ENCODE data around the gene EIF3B.
"Not testable (repeated sequence)": the region's sequence is repeated elsewhere in the genome, so short reads cannot be mapped to it uniquely, and the experiment has no call there.

EIF3B gene

GRCh38 chr7:2379161-2379560 lies 24.5 kb downstream of the EIF3B start:
- DNase-seq: no peak

- DNase-seq: no peak
These were observed 25.3 kb downstream of the EIF3B start for GRCh38 chr7:2379821-2380450.

DNA sequence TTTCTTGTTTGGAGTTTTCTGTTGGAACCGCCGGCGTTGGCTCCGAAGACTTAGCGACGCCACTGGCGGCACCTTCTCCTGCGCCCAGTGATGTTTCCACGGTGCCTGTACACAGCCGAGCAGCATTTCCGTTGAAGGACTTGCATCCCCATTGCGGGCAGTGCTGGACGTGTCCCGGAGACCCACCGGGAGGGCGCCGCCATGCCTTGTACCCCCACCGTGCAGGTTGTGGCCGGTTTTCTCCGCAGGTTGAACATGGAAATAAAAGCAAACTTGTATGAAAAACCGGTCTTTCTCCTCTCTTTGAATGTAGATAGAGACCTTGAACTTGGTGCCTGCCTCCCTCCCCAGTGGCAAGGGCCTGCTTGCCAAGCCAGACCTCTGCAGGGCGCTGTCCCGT lies 25.8 kb downstream of the EIF3B start:
- no peak for DNase-seq

DNA sequence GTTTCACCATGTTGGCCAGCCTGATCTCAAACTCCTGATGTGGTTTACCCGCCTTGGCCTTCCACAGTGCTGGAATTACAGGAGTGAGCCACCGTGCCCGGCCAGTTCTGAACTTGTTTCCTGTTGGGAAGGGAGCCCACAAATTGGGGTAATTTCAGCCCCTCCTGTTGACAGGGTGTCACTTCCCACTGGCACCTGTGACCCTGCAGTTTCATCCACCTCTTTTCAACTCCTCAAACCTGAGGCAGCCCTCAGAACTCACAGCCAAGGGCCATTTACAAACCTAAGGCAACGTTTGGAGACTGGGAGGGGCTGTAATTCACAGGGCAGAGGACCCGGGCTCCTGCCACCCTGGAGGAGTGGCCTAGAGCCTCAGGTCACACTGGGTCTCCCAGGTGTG lies 26.6 kb downstream of the EIF3B start:
- no peak for DNase-seq

- no peak for DNase-seq
These were observed 27.4 kb downstream of the EIF3B start for GRCh38 chr7:2381881-2382509.

DNA sequence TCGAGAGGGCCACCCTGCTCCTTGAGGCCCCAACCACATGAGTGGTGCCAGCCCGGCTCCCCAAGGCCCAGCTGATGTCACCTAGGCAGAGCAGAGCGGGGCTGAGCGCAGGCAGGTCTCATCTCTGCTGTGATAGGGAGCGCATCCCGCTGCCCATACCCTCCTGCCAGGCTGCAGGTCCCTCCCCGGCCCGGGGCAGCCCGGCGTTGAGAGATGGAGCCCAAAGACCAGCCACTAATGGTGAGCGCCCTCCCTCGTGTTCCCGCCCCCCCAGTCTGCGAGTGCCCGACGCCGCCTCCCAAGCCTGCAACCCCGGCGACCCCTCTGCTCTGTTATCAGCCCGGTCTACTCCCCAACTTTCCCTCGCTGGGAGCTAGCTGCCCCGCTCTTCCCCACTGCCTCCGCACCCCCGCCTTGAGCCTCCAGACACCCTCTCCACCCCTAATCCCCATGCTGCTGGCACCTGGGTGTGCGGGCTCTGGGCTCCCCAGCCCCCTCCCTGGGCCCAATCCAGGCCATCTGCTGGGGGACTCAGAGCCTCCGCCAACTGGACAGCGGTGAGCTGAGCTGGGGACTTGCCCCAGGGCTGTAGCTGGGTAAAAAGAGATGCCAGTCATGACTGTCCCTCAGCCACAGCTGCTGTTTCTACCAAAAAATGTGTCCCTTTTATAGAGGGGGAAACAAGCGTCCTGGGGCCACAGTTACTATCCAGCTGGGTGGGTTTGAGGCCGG lies 29.1 kb downstream of the EIF3B start:
- no peak for DNase-seq

DNA sequence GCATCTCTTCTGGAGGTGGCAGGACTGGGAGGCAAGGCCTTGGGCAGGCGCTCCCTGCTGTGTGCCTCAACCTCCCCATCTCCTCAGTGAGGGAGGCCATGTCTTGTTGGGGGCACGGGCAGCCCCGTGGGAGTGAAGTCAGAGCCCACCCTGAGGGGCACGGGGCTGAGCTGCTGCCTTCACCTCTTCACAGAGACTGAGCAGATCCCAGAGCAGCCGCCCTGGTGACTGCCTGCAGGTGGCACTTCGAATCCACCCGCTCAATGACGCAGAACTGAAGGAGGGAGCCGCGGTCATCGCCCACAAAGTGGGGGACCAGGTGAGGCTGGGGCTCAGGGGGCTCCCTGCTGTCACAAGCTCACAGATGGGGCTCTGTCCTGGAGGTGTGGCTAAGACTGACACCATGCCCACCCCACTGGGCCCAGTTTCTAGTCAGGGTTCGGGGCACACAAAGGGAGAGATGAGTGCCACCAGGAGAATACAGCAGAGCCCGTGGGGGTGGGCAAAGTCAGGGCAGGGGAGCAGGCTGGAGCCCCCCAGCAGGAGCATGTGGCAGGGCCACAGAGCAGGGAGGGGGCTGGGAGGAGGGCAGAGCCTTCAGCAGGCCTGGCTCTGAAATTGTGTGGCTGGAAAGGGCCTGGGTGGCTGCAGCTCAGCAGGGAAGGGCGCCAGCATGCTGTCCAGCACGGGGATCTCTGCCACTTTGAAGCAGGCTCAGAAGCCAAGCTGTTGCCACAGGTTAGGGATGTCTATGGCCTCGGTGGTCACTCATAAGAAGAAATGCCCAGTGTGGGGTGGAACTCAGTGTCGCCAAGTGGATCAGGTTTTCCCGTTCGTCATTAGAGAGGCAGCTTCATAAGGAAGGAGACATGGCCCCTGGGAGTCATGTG lies 30.0 kb downstream of the EIF3B start:
- no peak for DNase-seq

GRCh38 chr7:2386122-2386521 lies 31.5 kb downstream of the EIF3B start:
- DNase-seq: not testable (repeated sequence)

GRCh38 chr7:2386964-2387669 lies 32.5 kb downstream of the EIF3B start:
- DNase-seq: no peak

GRCh38 chr7:2387897-2388636 lies 33.4 kb downstream of the EIF3B start:
- DNase-seq: no peak

DNA sequence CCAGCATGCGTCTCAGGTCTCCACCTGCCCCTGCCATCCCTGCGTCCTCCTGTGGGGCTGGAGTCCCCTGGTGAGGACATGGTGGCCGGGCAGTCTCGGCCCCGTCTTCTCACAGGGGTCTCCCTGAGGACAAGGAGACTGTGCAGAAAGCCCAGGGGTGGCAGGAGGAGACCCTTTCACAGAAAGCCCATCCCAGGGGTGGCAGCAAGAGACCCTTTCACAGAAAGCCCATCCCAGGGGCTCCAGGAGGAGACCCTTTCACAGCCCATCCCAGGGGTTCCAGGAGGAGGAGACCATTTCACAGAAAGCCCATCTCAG lies 34.0 kb downstream of the EIF3B start:
- no peak for DNase-seq

- DNase-seq: not testable (repeated sequence)
These were observed 35.6 kb downstream of the EIF3B start for GRCh38 chr7:2390020-2390816.

DNA sequence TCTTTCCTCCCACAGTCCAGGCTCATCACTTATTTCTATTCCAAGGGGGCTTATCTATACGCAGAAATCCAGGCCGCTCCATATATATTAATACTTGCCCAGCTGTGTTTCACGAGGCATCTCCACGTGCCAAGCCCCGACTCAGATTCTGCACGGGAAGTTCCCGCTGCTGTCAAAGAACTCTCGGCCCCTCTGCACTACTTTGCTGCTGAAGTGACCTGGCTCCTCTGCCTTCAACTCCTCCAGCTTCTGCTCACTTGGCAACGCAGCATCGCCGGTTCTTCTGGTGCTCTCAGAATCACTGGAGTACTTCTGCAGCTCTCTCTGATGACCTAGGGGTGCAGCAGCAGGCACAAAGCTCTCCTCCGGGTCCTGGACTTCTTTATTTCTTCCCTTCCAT lies 39.1 kb downstream of the EIF3B start:
- DNase-seq: no peak

GRCh38 chr7:2394566-2395082 lies 40.0 kb downstream of the EIF3B start:
- no peak for DNase-seq

- no peak for DNase-seq
These were observed 43.9 kb downstream of the EIF3B start for GRCh38 chr7:2398506-2398905.

GRCh38 chr7:2399848-2400587 lies 45.4 kb downstream of the EIF3B start:
- peak; percentile 55 for DNase-seq

GRCh38 chr7:2402687-2403013 lies 48.0 kb downstream of the EIF3B start:
- no peak for DNase-seq

DNA sequence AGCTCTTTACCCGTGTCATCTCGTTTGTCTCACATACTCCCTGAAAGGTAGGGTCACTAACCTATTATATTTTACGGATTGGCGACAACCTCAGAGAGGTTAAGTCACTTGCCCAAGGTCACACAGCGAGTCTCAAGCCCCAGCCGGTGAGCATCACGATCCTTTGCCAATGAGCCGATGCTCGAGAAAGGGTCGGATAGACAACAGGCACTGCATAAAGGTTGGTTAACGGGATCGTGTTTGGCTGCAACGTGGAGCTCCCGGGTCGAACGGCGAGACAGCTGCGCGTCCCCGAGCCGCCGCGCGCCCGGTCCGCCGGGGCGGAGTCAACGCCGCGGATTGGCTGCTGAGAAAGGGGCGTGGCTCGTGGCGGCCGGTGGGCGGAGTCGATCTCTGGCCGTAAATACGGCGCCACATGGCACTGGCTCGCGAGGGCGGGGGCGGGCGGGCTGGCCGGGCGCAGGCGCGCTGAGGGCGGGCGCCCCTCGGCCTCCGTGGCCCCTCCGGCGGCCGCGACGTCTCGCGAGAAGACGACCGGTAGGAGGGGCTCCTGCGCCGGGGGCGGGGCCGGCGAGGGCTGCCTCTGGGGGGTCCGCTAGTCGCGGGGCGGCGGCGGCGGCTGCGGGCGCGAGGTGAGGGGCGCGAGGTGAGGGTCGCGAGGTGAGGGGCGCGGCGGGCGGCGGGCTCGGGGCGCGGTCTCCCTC lies 48.5 kb downstream of the EIF3B start, which contains the start of gene CHST12:
TSS of gene CHST12 (plus strand) at position 598 of the 704 bp plus-strand sequence. CDS start 29,029 bp downstream, outside the sequence.
- DNase-seq: peak; percentile 93

Measured in GOT3 (cell line).